HG02763 (cell line): ENCODE results near the gene RPS3A.
A peak's percentile ranks its signal among the peaks of the same experiment; 100 is the strongest.
"Not testable (repeated sequence)": the region's sequence is repeated elsewhere in the genome, so short reads cannot be mapped to it uniquely, and the experiment has no call there.

Experiments
- ATAC-seq: cut with Tn5 transposase; IDR thresholded peaks from one replicate; pipeline ENCODE4 v1.9.1; 2021; ENCODE audit warnings: mild to moderate bottlenecking, moderate library complexity; ENCODE audit not compliant: unreplicated experiment

RPS3A gene

GRCh38 chr4:151099229-151099975, at the start of gene RPS3A:
RPS3A (plus strand) TSS chr4:151099628; CDS start chr4:151099653, 25 bp downstream.
- peak; percentile 94 for ATAC-seq

- no peak for ATAC-seq
Measured at GRCh38 chr4:151052785-151053184, 46.6 kb upstream of the RPS3A start.

GRCh38 chr4:151055539-151055938, 43.9 kb upstream of the RPS3A start:
- no peak for ATAC-seq

GRCh38 chr4:151063143-151063542, 36.3 kb upstream of the RPS3A start:
- not testable (repeated sequence) for ATAC-seq

GRCh38 chr4:151067316-151067970, 32.0 kb upstream of the RPS3A start:
- ATAC-seq: no peak

GRCh38 chr4:151074416-151074916, 25.0 kb upstream of the RPS3A start:
- no peak for ATAC-seq

- not testable (repeated sequence) for ATAC-seq
Measured at GRCh38 chr4:151077978-151078377, 21.4 kb upstream of the RPS3A start.

GRCh38 chr4:151087467-151087866, 12.0 kb upstream of the RPS3A start:
- ATAC-seq: no peak

GRCh38 chr4:151091047-151091446, 8.4 kb upstream of the RPS3A start:
- ATAC-seq: no peak

- no peak for ATAC-seq
Measured at GRCh38 chr4:151092488-151092887, 6.9 kb upstream of the RPS3A start.

- ATAC-seq: no peak
Measured at GRCh38 chr4:151093203-151093602, 6.2 kb upstream of the RPS3A start.

- no peak for ATAC-seq
Measured at GRCh38 chr4:151094290-151094751, 5.1 kb upstream of the RPS3A start.

- ATAC-seq: no peak
Measured at GRCh38 chr4:151095142-151095541, 4.3 kb upstream of the RPS3A start.

- ATAC-seq: no peak
Measured at GRCh38 chr4:151097759-151098158, 1.7 kb upstream of the RPS3A start.

GRCh38 chr4:151098979-151099228, 524 bp upstream of the RPS3A start:
- no peak for ATAC-seq

- peak; percentile 0 for ATAC-seq
Measured at GRCh38 chr4:151099976-151100417, 569 bp downstream of the RPS3A start.

- ATAC-seq: no peak
Measured at GRCh38 chr4:151100531-151100930, 1.1 kb downstream of the RPS3A start.

- ATAC-seq: no peak
Measured at GRCh38 chr4:151103758-151104157, 4.3 kb downstream of the RPS3A start.

GRCh38 chr4:151104621-151105020, 5.2 kb downstream of the RPS3A start:
- ATAC-seq: no peak

GRCh38 chr4:151105454-151106032, 6.1 kb downstream of the RPS3A start:
- no peak for ATAC-seq

GRCh38 chr4:151107063-151107462, 7.6 kb downstream of the RPS3A start:
- ATAC-seq: no peak

GRCh38 chr4:151110236-151110635, 10.8 kb downstream of the RPS3A start:
- no peak for ATAC-seq
